HepG2 (cell line): ENCODE measurements around the gene LEMD3. TPM values are rescaled to one million over a fixed set of nuclear protein-coding genes. Genes with fewer than 3 reads are reported as not detected.

Experiments used
- CHD4 ChIP-seq: fragments of 200-600 bp; sonication (generic); IDR thresholded peaks from 2 replicates; pipeline ENCODE4 v1.7.0; 2017; ENCODE audit warnings: mild to moderate bottlenecking, low read length, borderline replicate concordance
- ELF1 ChIP-seq: sonication (generic); formaldehyde crosslinking; IDR thresholded peaks from 2 replicates; pipeline ENCODE4 v1.4.0; 2020; ENCODE audit warnings: missing genetic modification reagents
- FOXC1 ChIP-seq: sonication (generic); formaldehyde crosslinking; IDR thresholded peaks from 2 replicates; pipeline ENCODE4 v1.8.0; 2022; ENCODE audit warnings: mild to moderate bottlenecking, missing genetic modification reagents, borderline replicate concordance
- GFI1 ChIP-seq: sonication (generic); formaldehyde crosslinking; IDR thresholded peaks from 2 replicates; pipeline ENCODE4 v1.5.0; 2020; ENCODE audit warnings: missing genetic modification reagents, mild to moderate bottlenecking, borderline replicate concordance
- HNRNPK ChIP-seq: fragments of 200-400 bp; formaldehyde crosslinking; IDR thresholded peaks from 2 replicates; pipeline ENCODE4 v1.6.1; 2018; ENCODE audit warnings: low read length, low read depth, moderate library complexity, mild to moderate bottlenecking; ENCODE audit not compliant: poor library complexity, severe bottlenecking
- HOMEZ ChIP-seq: IDR thresholded peaks from 2 replicates; pipeline ENCODE4 v1.6.1; 2016; ENCODE audit warnings: low read depth
- KAT7 ChIP-seq: IDR thresholded peaks from 2 replicates; pipeline ENCODE4 v1.6.1; 2018; ENCODE audit warnings: borderline replicate concordance, missing compliant biosample characterization
- NFE2L1 ChIP-seq: sonication (generic); formaldehyde crosslinking; IDR thresholded peaks from 2 replicates; pipeline ENCODE4 v1.4.0; 2020; ENCODE audit warnings: missing genetic modification reagents, mild to moderate bottlenecking, borderline replicate concordance
- NKX3-1 ChIP-seq: sonication (generic); formaldehyde crosslinking; IDR thresholded peaks from 2 replicates; pipeline ENCODE4 v1.5.0; 2020; ENCODE audit warnings: missing genetic modification reagents
- ONECUT2 ChIP-seq: sonication (generic); formaldehyde crosslinking; IDR thresholded peaks from 2 replicates; pipeline ENCODE4 v1.4.0; 2020; ENCODE audit warnings: missing genetic modification reagents
- PBX3 ChIP-seq: sonication (generic); formaldehyde crosslinking; IDR thresholded peaks from 2 replicates; pipeline ENCODE4 v1.8.1; 2023; ENCODE audit warnings: missing genetic modification reagents, inconsistent platforms, borderline replicate concordance
- PHB2 ChIP-seq: fragments of 450-650 bp; IDR thresholded peaks from 2 replicates; pipeline ENCODE4 v1.6.1; 2018; ENCODE audit not compliant: partially characterized antibody
- RELA ChIP-seq: sonication (generic); formaldehyde crosslinking; IDR thresholded peaks from 2 replicates; pipeline ENCODE4 v1.4.0; 2020; ENCODE audit warnings: missing genetic modification reagents
- USF2 ChIP-seq, 2 experiments: sonication (generic) in 1 of 2; formaldehyde crosslinking in 1 of 2; IDR thresholded peaks; 2 replicates each; pipeline versions ENCODE4 v1.5.1 to v1.6.1; 2011 to 2020; ENCODE audit warnings: borderline replicate concordance in 1 of 2, low read depth in 1 of 2, low read length in 1 of 2, mild to moderate bottlenecking in 1 of 2, missing genetic modification reagents in 1 of 2, moderate library complexity in 1 of 2
- ZBTB25 ChIP-seq: IDR thresholded peaks from 2 replicates; pipeline ENCODE4 v1.6.1; 2018; ENCODE audit warnings: missing genetic modification reagents
- ZNF333 ChIP-seq: sonication (generic); formaldehyde crosslinking; IDR thresholded peaks from 2 replicates; pipeline ENCODE4 v1.4.0; 2020; ENCODE audit warnings: mild to moderate bottlenecking, missing genetic modification reagents, borderline replicate concordance
- ZNF33B ChIP-seq: sonication (generic); formaldehyde crosslinking; IDR thresholded peaks from 2 replicates; pipeline ENCODE4 v1.5.1; 2020; ENCODE audit warnings: mild to moderate bottlenecking, missing genetic modification reagents
- ZNF512B ChIP-seq: sonication (generic); formaldehyde crosslinking; IDR thresholded peaks from 2 replicates; pipeline ENCODE4 v1.5.1; 2020; ENCODE audit warnings: missing genetic modification reagents, mild to moderate bottlenecking, borderline replicate concordance
- ZNF563 ChIP-seq: sonication (generic); formaldehyde crosslinking; IDR thresholded peaks from 2 replicates; pipeline ENCODE4 v1.8.0; 2022; ENCODE audit warnings: mild to moderate bottlenecking, moderate library complexity, missing genetic modification reagents
- polyA plus RNA-seq, 8 experiments: library from polyadenylated mRNA; depleted of rRNA in 3 of 8; stranded (reverse) in 7 of 8; unstranded in 1 of 8; fragments of >200 nt; fragmentation: Illumina TruSeq in 4 of 8; extraction: Trizol in 4 of 8; gene quantifications; 2 replicates each; pipeline versions ENCODE4 v1.2.1 to v1.2.3, GENCODE V29; 2011 to 2016; ENCODE audit warnings: low read depth in 4 of 8, missing spikeins in 1 of 8, mixed read lengths in 1 of 8; ENCODE audit not compliant: insufficient read depth in 1 of 8
- total RNA-seq, 5 experiments: library from RNA; depleted of rRNA; stranded (reverse); fragments of >200 nt; fragmentation: Illumina TruSeq; extraction: Trizol; gene quantifications; 2 replicates each; pipeline ENCODE4 v1.2.3, GENCODE V29; 2016; ENCODE audit warnings: low read depth in 1 of 5

LEMD3 gene
- total and polyA plus RNA-seq, 2 of the 13 experiments (the other 11 are each of a cell fraction or from before 2014, with no cell fraction given), result 9.3 to 18.7 TPM

GRCh38 chr12:65169320-65170208, at the start of gene LEMD3 (continued):
- TF ChIP-seq PBX3 (CRISPR knock-in tag), result peak; percentile 95
- TF ChIP-seq KAT7 (CRISPR knock-in tag), result peak; percentile 69; the same call in 1 of the 2 replicates
- no peak for TF ChIP-seq CHD4
- peak; percentile 79; the same call in 1 of the 2 replicates for TF ChIP-seq GFI1 (CRISPR knock-in tag)
- 0 out of 2 replicates have a peak, but pooled peaks have one; percentile 68 for TF ChIP-seq HOMEZ (CRISPR knock-in tag)
- peak; percentile 77 for TF ChIP-seq ZNF333 (CRISPR knock-in tag)
- TF ChIP-seq NFE2L1 (CRISPR knock-in tag), result peak; percentile 96
- peak; percentile 99 for TF ChIP-seq ZNF33B
- 0 out of 2 replicates have a peak, but pooled peaks have one; percentile 24 for TF ChIP-seq USF2 (IDR thresholded peaks at IDR 0.05; ENCODE audit: low read depth, low read length)
- peak; percentile 84 for TF ChIP-seq USF2 (CRISPR knock-in tag; IDR thresholded peaks at IDR 0.05; ENCODE audit: borderline replicate concordance)
- TF ChIP-seq ZNF512B (CRISPR knock-in tag), result peak; percentile 97
- TF ChIP-seq ONECUT2 (CRISPR knock-in tag), result peak; percentile 82
- peak; percentile 100 for TF ChIP-seq ZNF563 (CRISPR knock-in tag)
- no peak for TF ChIP-seq PHB2
- peak; percentile 100 for TF ChIP-seq NKX3-1 (CRISPR knock-in tag)
- TF ChIP-seq HNRNPK, result peak; percentile 70
- peak; percentile 82 for TF ChIP-seq ELF1 (CRISPR knock-in tag)
- no peak; the same call in 1 of the 2 replicates for TF ChIP-seq RELA (CRISPR knock-in tag)
- TF ChIP-seq FOXC1 (CRISPR knock-in tag), result peak; percentile 100
- peak; percentile 83 for TF ChIP-seq ZBTB25 (CRISPR knock-in tag)
